ENCODE results near the gene TFB2M. TPM values are rescaled to one million over a fixed set of nuclear protein-coding genes. Genes with fewer than 3 reads are reported as not detected.
"Not testable (repeated sequence)": the region's sequence is repeated elsewhere in the genome, so short reads cannot be mapped to it uniquely, and the experiment has no call there.

Gene TFB2M
- total RNA-seq, 2 donors from 2014 or later, result 13.5 to 15.0 TPM

DNA sequence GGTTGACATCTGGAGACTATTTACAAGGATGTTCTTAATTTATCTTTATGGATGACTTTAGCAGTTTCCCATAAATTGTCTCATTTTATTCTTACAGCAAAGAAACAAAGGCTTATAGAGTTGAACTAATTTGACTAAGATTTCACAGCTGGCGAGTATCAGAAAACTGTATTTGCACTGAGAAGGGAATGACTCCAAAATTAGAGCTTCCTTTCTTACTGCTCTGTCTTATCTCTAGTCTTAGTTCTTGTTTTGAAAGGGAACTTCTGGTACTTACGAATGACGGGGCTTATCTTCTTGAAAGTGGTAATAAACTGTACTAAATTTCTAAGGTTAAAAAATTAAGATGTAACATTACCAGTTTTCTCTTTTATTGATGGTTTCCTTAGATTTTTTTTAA, 13.8 kb upstream of the TFB2M start:
- Mint-ChIP-seq H3K9me3 (no peaks in the 10 kb centered on the region), H3K4me3 (no peak overlapping the region), H3K36me3 (ENCODE audit: insufficient read depth in 2 of 2) (peaks cover 2 to 9% of the 10 kb centered on the region in 2 donors), H3K27ac (peak overlapping the region; percentile 5), H3K27me3 (ENCODE audit: low read depth) (no peaks in the 10 kb centered on the region), H3K4me1 (ENCODE audit: low read depth) (peaks cover 55% of the 10 kb centered on the region)
- DNase-seq, result no peak
- ATAC-seq (replicated peaks in 1 of 2), result peak in 1 of 2 donors; percentile 26

DNA sequence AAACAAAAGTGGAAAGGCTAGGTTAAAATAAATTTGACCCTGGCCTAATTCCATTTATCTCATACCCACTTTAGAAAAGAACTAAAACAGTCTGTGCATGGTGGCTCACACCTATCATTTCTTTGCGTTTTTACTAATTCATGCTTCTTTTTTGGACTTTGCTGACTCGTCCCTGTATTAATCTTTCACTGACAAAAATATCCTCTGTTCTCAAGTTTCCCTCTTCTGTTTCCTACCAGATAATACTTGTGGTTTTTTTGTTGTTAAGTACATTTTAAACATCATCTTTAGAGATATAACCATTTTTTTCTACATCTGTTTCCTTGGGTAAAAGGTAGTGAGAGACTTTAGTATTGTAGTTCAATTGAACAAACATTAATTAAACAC, 11.7 kb upstream of the TFB2M start:
- H3K36me3 Mint-ChIP-seq (ENCODE audit: insufficient read depth in 2 of 2), result peaks cover 2 to 8% of the 10 kb centered on the region in 2 donors
- peaks cover 69% of the 10 kb centered on the region for H3K4me1 Mint-ChIP-seq (ENCODE audit: low read depth)
- peak overlapping the region; percentile 69 to 82 for H3K4me3 Mint-ChIP-seq
- DNase-seq (no peak), ATAC-seq (replicated peaks in 1 of 2) (no peak)
- H3K9me3 Mint-ChIP-seq, result no peaks in the 10 kb centered on the region
- no peaks in the 10 kb centered on the region for H3K27me3 Mint-ChIP-seq (ENCODE audit: low read depth)
- peak overlapping the region; percentile 82 for H3K27ac Mint-ChIP-seq

DNA sequence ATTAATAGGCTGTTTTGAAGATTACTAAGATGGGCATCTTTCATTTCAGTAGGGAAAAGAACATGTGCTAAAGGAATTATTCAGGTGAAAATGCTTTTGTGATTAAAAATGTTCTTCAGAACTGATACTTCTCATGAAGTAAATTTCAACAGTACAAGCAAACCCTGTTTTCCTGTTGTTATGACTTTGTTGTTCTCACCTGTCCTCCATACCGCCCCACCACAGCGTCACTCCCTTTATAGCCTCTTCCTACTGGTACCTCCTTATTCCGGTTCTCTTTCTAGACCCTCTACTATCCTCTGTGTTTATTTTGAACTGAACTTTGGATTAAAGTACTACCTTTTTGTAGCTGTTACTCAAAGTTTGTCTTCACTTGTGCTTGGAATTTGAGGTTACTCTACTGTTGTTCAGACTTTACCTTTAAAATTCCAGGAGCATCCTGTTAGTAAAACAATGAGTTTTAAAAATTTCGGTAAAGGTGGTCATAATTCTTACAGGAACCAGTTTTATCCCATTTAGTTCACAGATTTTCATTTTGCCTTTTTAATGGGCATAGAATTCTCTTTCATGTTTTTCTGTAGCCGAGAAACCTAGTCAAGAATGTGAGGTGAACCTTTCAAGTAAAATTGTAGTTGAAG, 11.1 kb upstream of the TFB2M start:
- H3K4me1 Mint-ChIP-seq (ENCODE audit: low read depth), result peaks cover 69% of the 10 kb centered on the region
- ATAC-seq (replicated peaks in 1 of 2) (peak; percentile 66), DNase-seq (no peak)
- H3K27me3 Mint-ChIP-seq (ENCODE audit: low read depth), result no peaks in the 10 kb centered on the region
- H3K36me3 Mint-ChIP-seq (ENCODE audit: insufficient read depth in 2 of 2), result peaks cover 2 to 7% of the 10 kb centered on the region in 2 donors
- peak overlapping the region; percentile 82 for H3K27ac Mint-ChIP-seq
- peak overlapping the region; percentile 69 to 82 for H3K4me3 Mint-ChIP-seq
- no peaks in the 10 kb centered on the region for H3K9me3 Mint-ChIP-seq

DNA sequence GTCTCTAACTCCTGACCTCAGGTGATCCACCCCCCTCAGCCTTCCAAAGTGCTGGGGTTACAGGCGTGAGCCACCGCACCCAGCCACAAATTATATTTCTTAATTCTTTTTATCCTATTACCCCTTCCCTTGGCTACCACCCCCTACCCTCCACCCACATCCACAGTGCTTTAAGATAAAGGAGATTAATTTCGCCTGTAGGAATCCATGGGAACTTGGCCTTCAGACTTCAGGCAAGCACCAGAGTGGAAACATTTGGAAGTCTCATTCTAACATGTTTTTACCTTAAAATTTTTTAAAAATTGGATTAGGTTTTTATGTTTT, 10.6 kb upstream of the TFB2M start:
- Mint-ChIP-seq H3K4me3 (peak overlapping the region; percentile 69 to 82), H3K4me1 (ENCODE audit: low read depth) (peaks cover 70% of the 10 kb centered on the region), H3K9me3 (no peaks in the 10 kb centered on the region), H3K27me3 (ENCODE audit: low read depth) (no peaks in the 10 kb centered on the region), H3K36me3 (ENCODE audit: insufficient read depth in 2 of 2) (peaks cover 2 to 7% of the 10 kb centered on the region in 2 donors), H3K27ac (peak overlapping the region; percentile 82)
- ATAC-seq (replicated peaks in 1 of 2) (no peak), DNase-seq (no peak)

DNA sequence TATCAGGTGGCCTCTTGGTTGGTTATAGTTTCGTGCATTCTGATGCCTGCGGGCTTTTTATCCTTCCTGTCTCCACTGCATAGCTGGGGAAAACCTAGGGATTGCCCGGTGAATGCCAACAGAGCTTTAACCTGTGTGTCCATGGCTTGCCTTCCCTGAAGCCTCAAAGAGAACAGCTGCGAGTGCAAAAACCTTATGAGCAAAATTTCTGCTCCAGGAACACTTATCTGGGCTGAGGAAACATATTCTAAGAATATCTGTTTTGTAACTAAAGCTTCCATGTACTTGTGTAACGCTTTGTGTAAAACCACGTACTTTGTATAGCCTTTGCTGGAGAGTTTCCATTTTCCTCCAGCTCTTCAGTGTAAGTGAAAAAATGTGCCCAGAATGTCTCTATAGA, 7.4 kb upstream of the TFB2M start:
- Mint-ChIP-seq H3K9me3 (peaks cover 0 to 3% of the 10 kb centered on the region in 2 donors), H3K4me1 (ENCODE audit: low read depth) (peaks cover 73% of the 10 kb centered on the region), H3K27ac (peak overlapping the region; percentile 28), H3K4me3 (peak overlapping the region; percentile 68 to 79), H3K36me3 (ENCODE audit: insufficient read depth in 2 of 2) (peaks cover 7 to 11% of the 10 kb centered on the region in 2 donors), H3K27me3 (ENCODE audit: low read depth) (no peaks in the 10 kb centered on the region)
- ATAC-seq (replicated peaks in 1 of 2) (no peak), DNase-seq (no peak)

DNA sequence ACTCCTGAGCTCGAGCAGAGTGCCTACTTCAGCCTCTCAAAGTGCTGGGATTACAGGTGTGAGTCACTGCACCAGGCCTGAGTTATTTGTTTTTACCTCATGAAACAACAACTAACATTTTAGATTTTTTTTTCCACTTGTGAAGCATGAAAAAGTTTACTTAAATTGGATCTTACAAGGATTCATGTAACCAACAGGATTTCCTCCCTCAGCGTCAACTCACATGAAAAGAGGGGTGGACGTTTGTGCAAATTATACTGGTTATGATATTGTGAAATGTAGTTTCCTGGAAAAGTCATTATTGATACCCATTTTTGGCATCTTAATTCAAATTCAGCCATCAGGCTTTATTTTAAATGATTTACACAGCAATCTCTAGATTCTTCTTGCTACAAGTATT, 6.7 kb upstream of the TFB2M start:
- no peaks in the 10 kb centered on the region for H3K27me3 Mint-ChIP-seq (ENCODE audit: low read depth)
- H3K36me3 Mint-ChIP-seq (ENCODE audit: insufficient read depth in 2 of 2), result peaks cover 7 to 11% of the 10 kb centered on the region in 2 donors
- peak overlapping the region; percentile 68 to 79 for H3K4me3 Mint-ChIP-seq
- DNase-seq, result no peak
- H3K4me1 Mint-ChIP-seq (ENCODE audit: low read depth), result peaks cover 73% of the 10 kb centered on the region
- H3K9me3 Mint-ChIP-seq, result peaks cover 0 to 3% of the 10 kb centered on the region in 2 donors
- peak overlapping the region; percentile 80 for H3K27ac Mint-ChIP-seq
- ATAC-seq (replicated peaks in 1 of 2), result no peak

DNA sequence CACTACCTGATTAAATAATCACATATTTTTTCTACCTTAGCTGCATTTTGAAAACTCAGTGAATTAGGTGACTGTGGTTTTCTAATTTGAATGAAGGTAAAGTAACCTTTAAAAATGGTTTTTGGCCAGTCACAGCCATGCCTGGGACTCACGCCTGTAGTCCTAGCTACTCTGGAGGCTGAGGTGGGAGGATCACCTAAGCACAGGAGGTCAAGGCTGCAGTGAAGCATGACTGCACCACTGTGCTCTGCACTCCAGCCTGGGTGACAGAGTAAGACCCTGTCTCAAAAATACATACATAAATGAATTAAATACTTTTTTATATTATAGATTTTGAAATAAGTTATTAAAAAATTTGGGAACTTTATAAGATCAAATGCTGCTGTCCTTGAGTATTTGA, 5.9 kb upstream of the TFB2M start:
- DNase-seq (no peak), ATAC-seq (replicated peaks in 1 of 2) (no peak)
- Mint-ChIP-seq H3K27me3 (ENCODE audit: low read depth) (no peaks in the 10 kb centered on the region), H3K27ac (peak overlapping the region; percentile 99), H3K4me1 (ENCODE audit: low read depth) (peaks cover 72% of the 10 kb centered on the region), H3K4me3 (no peak overlapping the region), H3K36me3 (ENCODE audit: insufficient read depth in 2 of 2) (peaks cover 7 to 11% of the 10 kb centered on the region in 2 donors), H3K9me3 (peaks cover 0 to 3% of the 10 kb centered on the region in 2 donors)

DNA sequence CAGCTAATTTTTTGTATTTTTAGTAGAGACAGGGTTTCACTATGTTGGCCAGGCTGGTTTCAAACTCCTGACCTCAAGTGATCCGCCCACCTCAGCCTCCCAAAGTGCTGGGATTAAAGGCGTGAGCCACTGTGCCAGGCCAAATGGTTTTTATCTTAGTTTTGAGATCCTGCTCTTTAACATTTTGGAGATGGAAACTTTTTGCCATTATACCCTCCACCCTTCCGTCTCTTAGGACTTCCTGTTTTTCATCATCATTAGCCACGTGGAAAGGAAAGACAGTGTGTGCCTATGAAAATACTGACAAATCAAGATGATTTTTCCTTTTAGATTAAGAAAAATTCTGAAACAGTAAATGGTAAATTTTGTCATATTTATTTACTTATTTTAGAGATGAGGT, 5.2 kb upstream of the TFB2M start:
- H3K27ac Mint-ChIP-seq, result peak overlapping the region; percentile 99
- H3K4me1 Mint-ChIP-seq (ENCODE audit: low read depth), result peaks cover 65% of the 10 kb centered on the region
- H3K27me3 Mint-ChIP-seq (ENCODE audit: low read depth); DNase-seq; H3K9me3 Mint-ChIP-seq; ATAC-seq (replicated peaks in 1 of 2): not testable (repeated sequence)
- H3K4me3 Mint-ChIP-seq, result peak overlapping the region; percentile 57 to 93
- peaks cover 7 to 11% of the 10 kb centered on the region in 2 donors for H3K36me3 Mint-ChIP-seq (ENCODE audit: insufficient read depth in 2 of 2)

DNA sequence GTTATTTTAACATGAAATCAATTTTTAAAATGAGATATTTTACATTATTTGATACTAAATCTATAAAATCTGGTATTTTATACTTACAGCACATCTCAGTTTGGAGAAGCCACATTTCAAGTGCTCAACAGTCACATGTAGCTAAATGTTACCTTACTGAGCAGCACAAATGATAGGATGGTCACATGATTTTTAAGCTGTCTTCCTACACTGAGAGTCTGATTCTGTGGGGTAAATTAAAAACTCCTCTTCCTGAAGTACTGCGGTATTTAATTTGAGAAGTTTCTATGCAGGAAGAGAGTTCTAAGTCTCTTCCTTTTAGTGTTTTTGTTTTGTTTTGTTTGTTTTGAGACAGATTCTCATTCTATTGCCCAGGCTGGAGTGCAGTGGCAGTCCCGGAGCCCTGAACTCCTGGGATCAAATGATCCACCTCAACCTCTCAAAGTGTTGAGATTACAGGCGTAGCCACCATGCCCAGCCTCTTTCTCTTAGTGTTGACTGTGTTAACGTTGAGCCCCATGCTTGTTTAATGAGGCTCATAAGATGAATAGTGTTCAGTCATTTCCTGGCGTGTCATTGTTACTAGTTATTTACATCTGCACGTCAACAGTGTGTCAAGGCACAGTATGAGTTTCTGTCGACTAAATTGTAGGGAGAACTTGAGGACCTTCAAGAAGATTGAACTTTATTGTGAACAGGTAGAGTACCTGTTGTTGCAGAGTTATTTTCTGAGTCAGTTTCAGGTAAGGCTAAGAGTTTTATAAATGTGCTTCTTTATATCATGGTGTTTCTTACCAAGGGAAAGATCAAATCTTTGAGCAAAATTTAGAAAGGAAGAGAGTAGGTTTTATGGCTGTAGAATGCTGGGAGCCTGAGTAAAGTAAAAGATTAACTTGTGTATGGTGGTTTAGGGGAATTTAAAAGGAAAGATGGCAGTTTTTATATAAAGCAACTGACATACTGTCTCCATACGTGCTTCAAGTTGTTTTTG, 3.5 kb upstream of the TFB2M start:
- ATAC-seq (replicated peaks in 1 of 2) (peak; percentile 45 to 58), DNase-seq (peak; percentile 38 to 58)
- H3K9me3 Mint-ChIP-seq, result peaks cover 0 to 3% of the 10 kb centered on the region in 2 donors
- no peaks in the 10 kb centered on the region for H3K27me3 Mint-ChIP-seq (ENCODE audit: low read depth)
- peak overlapping the region; percentile 76 to 93 for H3K4me3 Mint-ChIP-seq
- peak overlapping the region; percentile 99 for H3K27ac Mint-ChIP-seq
- H3K4me1 Mint-ChIP-seq (ENCODE audit: low read depth), result peaks cover 63% of the 10 kb centered on the region
- peaks cover 8 to 12% of the 10 kb centered on the region in 2 donors for H3K36me3 Mint-ChIP-seq (ENCODE audit: insufficient read depth in 2 of 2)

DNA sequence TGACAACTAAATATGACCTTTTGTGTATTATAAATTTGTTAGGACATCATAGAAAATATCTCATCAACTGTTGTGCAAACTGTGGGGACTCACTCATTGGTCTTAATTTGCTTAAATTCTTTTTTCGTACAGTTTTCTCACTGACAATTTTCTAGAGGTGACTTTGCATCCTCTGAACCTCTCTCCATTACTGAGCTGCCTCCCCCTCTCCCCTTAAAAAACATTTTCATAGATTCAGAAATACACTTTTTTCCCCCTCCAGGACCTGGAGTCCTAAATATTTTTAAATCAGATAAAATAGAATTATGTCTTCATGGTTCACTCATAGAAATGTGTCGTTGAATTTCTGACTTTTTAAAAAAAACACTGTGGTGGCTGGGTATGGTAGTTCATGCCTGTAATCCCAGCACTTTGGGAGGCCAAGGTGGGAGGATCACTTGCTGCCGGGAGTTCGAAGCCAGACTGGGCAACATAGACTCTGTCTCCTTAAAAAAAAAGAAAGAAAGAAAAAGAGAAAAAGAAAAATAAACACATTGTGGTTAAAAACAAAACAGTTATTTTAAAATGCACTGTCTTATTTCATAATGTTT, 1.7 kb upstream of the TFB2M start:
- Mint-ChIP-seq H3K4me1 (ENCODE audit: low read depth) (peaks cover 54% of the 10 kb centered on the region), H3K27ac (peak overlapping the region; percentile 100), H3K4me3 (peak overlapping the region; percentile 99 to 100), H3K27me3 (ENCODE audit: low read depth) (no peaks in the 10 kb centered on the region), H3K36me3 (ENCODE audit: insufficient read depth in 2 of 2) (peaks cover 8 to 10% of the 10 kb centered on the region in 2 donors), H3K9me3 (peaks cover 0 to 3% of the 10 kb centered on the region in 2 donors)
- ATAC-seq (replicated peaks in 1 of 2) (no peak), DNase-seq (no peak)

DNA sequence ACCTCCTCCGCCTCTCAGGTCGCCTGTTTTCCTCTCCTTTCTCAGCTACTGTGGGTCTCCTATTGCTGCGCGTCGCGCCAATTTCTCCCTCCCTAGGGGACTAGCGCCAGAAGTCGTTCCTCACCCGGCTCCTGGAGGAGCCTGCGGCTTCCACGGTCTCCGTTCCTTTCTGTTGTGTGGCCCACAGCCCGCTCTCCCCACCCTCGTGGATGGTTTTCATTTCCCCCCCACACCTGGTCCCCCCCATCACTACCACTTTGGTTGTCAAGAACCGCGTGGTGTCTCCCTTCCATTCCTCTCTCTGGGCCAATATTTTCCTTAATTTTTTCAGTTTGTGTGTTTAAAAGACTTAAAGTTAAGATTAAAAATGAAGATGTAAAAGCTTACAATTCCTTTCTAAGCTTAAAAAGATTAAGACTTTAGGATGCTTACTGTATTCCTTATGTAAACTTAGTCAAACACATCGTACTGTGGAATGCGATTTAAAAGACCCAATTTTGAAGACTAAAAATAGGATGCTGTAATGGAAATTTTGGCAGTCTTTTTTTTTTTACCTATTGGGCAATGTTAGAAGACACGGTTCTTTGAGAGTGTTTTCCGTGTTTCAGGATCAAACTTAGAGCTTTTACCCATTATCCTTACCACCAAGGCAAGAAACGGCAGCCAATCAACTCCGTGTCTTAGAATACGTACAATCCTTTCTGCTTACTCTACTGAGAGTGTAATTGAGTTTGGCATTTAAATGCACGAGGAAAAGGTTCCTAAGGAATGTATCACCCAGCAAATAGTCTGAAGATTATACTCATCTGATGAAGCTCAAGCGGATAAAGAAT, 968 bp upstream of the TFB2M start:
- DNase-seq, result no peak
- H3K27me3 Mint-ChIP-seq (ENCODE audit: low read depth), result no peaks in the 10 kb centered on the region
- peaks cover 0 to 3% of the 10 kb centered on the region in 2 donors for H3K9me3 Mint-ChIP-seq
- peak overlapping the region; percentile 100 for H3K27ac Mint-ChIP-seq
- H3K4me1 Mint-ChIP-seq (ENCODE audit: low read depth), result peaks cover 54% of the 10 kb centered on the region
- H3K36me3 Mint-ChIP-seq (ENCODE audit: insufficient read depth in 2 of 2), result peaks cover 8 to 10% of the 10 kb centered on the region in 2 donors
- peak; percentile 6 to 10 for ATAC-seq (replicated peaks in 1 of 2)
- peak overlapping the region; percentile 99 to 100 for H3K4me3 Mint-ChIP-seq

DNA sequence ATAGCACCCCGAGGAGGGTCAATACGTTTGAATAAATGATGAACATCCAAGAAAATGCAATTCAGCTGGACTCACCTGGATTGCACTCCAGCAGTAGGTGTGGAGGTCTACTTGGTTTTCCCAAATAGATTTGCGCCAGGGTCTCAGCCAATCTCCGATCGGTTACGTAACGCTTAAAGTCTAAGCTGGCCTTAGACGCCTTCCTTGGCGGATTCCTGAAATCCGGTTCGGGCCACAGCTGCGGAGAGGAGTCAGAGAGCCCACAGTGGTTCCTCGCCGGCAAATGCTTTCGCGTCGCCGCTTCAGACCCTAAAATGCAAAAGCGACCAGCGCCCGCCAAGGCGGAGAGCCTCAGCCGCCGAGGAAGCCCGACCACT, 322 bp downstream of the TFB2M start:
- Mint-ChIP-seq H3K9me3 (peaks cover 0 to 3% of the 10 kb centered on the region in 2 donors), H3K4me3 (peak overlapping the region; percentile 99 to 100), H3K36me3 (ENCODE audit: insufficient read depth in 2 of 2) (peaks cover 7 to 8% of the 10 kb centered on the region in 2 donors), H3K27me3 (ENCODE audit: low read depth) (no peaks in the 10 kb centered on the region), H3K4me1 (ENCODE audit: low read depth) (peaks cover 47% of the 10 kb centered on the region), H3K27ac (peak overlapping the region; percentile 100)
- ATAC-seq (replicated peaks in 1 of 2) (no peak), DNase-seq (no peak)
